Calu3 (cell line): ENCODE results near the gene NDST1. TPM values are rescaled to one million over a fixed set of nuclear protein-coding genes. Genes with fewer than 3 reads are reported as not detected.

ENCODE experiments used
- BruUV-seq: library from RNA; stranded (reverse); fragments of 400-500 nt; replicated peaks from 2 replicates; lab custom pipeline; 2021; lab: Mats Ljungman, UMichigan
- CTCF ChIA-PET: fragments of 300-600 bp; sonication (Branson Sonifier 250); formaldehyde crosslinking; loops from one replicate; lab custom pipeline; 2022; ENCODE audit warnings: antibody characterized with exemption; lab: Charles Lee
- DNase-seq: peaks from one replicate; pipeline ENCODE4 v3.0.0; 2022
- H3K27ac Mint-ChIP-seq: one replicate; pipeline ENCODE4 v1.8.0; 2022; ENCODE audit warnings: mixed read lengths; ENCODE audit not compliant: unreplicated experiment
- H3K27me3 Mint-ChIP-seq: one replicate; pipeline ENCODE4 v1.8.0; 2022; ENCODE audit warnings: mixed read lengths; ENCODE audit not compliant: unreplicated experiment
- H3K36me3 Mint-ChIP-seq: one replicate; pipeline ENCODE4 v1.8.0; 2022; ENCODE audit warnings: mild to moderate bottlenecking, moderate library complexity, mixed read lengths; ENCODE audit not compliant: insufficient read depth, unreplicated experiment
- H3K4me1 Mint-ChIP-seq: one replicate; pipeline ENCODE4 v1.8.0; 2022; ENCODE audit warnings: mild to moderate bottlenecking, low read depth, mixed read lengths; ENCODE audit not compliant: unreplicated experiment
- H3K4me3 Mint-ChIP-seq: one replicate; pipeline ENCODE4 v1.8.0; 2022; ENCODE audit warnings: mild to moderate bottlenecking, low read depth, moderate library complexity, mixed read lengths; ENCODE audit not compliant: unreplicated experiment
- H3K9me3 Mint-ChIP-seq: one replicate; pipeline ENCODE4 v1.8.0; 2022; ENCODE audit warnings: low read depth, mixed read lengths; ENCODE audit not compliant: unreplicated experiment
- intact Hi-C: fragments of 100-400 bp; cut with micrococcal nuclease; formaldehyde crosslinking; loops from one replicate; pipeline ENCODE4 v1.10.0; 2022; ENCODE audit not compliant: unreplicated experiment
- total RNA-seq: library from RNA; stranded (reverse); gene quantifications from 2 replicates; pipeline ENCODE4 v1.2.3, GENCODE V29; 2022
- TF ChIP-seq, protein P1 (sequence below): fragments of 200-600 bp; IDR thresholded peaks from one replicate; pipeline ENCODE4 v1.8.0; 2022; ENCODE audit warnings: antibody characterized with exemption; ENCODE audit not compliant: unreplicated experiment

Gene NDST1
- total RNA-seq, 1 experiment from 2014 or later: 72.6 TPM

DNA sequence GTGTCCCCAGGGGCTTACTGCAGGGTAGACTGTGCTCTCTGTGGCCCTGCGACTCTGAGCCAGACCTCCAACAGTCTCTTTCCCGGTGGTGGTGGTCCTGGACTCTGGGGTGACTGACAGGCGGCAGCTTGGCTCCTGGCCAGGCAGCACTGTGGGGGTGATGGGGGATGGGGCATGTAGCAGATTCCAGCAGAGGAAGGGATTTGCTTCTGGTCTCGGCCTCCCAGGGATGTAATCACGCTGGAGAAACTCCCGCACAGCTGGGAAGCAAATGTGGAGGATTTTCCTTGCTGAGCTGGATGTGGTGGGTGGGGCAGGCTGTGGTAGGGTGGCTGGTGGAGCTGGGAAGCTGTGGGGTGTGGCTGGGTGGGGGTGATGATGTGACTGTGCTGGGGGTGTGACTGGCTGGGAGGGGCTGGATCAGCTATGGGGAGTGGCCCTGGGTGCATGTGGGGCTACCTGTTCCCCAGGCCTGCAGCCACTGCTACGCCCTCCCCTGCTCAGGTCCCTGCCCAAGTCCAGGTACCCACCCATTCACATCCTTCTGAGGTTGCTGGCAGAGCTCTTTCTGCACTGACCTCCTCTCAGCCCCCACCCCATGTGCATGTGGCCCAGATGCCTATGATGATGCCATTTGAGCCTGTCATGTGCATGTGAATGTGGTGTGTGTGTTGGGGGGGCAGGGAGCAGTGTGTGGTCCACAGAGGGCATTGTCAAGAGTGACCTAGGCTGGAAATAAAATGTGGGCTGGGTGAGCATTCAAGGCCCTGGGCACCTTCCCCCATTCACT, 3.8 kb downstream of the NDST1 start:
- H3K27ac Mint-ChIP-seq: peak overlapping the region; percentile 44
- CTCF ChIA-PET: interaction anchor here (0.6 to 1.5 kb wide), 4 partner anchors 13 to 189 kb away, joined by 3 to 5 read pairs (median 3); partner anchors contain the start of gene RBM22
- peak; percentile 80 for DNase-seq

GRCh38 chr5:150512368-150512747, 4.4 kb downstream of the NDST1 start:
- Mint-ChIP-seq H3K4me3 (peak overlapping the region; percentile 39), H3K9me3 (no peaks in the 10 kb centered on the region), H3K27me3 (no peaks in the 10 kb centered on the region), H3K36me3 (peaks cover 26% of the 10 kb centered on the region), H3K4me1 (peaks cover 75% of the 10 kb centered on the region), H3K27ac (peak overlapping the region; percentile 44)
- BruUV-seq: no TSS peak
- CTCF ChIA-PET: interaction anchor here (0.9 to 1.5 kb wide), 2 partner anchors 14 to 62 kb away, joined by 3 to 5 read pairs; no protein-coding TSS in a partner anchor
- intact Hi-C loops: no loop called here
- DNase-seq: no peak
- TF ChIP-seq, protein P1, sequence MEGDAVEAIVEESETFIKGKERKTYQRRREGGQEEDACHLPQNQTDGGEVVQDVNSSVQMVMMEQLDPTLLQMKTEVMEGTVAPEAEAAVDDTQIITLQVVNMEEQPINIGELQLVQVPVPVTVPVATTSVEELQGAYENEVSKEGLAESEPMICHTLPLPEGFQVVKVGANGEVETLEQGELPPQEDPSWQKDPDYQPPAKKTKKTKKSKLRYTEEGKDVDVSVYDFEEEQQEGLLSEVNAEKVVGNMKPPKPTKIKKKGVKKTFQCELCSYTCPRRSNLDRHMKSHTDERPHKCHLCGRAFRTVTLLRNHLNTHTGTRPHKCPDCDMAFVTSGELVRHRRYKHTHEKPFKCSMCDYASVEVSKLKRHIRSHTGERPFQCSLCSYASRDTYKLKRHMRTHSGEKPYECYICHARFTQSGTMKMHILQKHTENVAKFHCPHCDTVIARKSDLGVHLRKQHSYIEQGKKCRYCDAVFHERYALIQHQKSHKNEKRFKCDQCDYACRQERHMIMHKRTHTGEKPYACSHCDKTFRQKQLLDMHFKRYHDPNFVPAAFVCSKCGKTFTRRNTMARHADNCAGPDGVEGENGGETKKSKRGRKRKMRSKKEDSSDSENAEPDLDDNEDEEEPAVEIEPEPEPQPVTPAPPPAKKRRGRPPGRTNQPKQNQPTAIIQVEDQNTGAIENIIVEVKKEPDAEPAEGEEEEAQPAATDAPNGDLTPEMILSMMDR: no peak

More for the DNA sequence above, 3.8 kb downstream of the NDST1 start:
- H3K4me3 Mint-ChIP-seq: peak overlapping the region; percentile 39
- peaks cover 26% of the 10 kb centered on the region for H3K36me3 Mint-ChIP-seq
- H3K9me3 Mint-ChIP-seq: no peaks in the 10 kb centered on the region
- TF ChIP-seq, protein P1: no peak
- intact Hi-C loops: no loop called here
- no TSS peak for BruUV-seq
- H3K27me3 Mint-ChIP-seq: no peaks in the 10 kb centered on the region
- peaks cover 77% of the 10 kb centered on the region for H3K4me1 Mint-ChIP-seq

DNA sequence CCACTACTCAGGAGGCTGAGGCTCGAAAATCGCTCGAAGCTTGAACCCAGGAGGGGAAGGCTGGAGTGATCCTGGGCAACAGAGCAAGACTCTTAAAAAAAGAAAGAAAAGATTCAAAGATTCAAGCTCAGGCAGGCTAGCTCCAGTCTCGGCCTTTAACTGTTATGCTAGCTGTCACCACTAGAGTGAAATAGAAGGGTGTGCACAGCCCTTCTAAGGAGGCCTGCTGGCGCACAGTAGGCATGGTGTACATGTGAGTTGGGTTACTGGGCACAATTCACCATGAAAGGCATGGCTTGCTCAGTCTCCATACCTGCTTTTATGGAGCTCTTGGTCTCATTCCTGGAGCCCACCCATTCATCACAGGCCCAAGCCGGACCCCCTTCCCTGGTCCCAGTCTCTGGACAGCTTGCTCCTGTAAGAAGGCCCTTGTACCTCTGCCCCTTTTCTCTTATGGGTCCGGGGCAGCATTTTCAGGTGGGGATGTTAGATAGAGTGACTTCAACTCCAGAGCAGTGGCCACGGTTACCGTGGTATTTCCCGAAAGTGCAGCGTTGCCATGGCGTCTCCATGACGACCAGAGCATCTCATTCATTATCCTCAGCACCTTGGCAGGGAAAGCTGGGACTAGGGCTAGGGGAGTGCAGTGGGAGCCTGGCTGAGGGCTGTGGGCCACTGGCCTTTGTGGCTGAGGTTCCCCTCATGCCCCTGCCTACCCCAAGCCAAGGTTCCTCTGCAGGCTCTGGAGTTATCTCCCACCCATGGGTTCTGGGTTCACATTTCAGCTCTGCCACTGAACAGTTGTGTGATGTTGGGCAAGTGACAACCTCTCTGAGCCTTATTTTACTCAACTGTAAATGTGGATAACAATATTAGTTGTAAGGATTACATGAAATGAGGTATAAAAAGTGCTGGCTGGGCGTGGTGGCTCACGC, 5.7 kb downstream of the NDST1 start:
- H3K36me3 Mint-ChIP-seq: peaks cover 30% of the 10 kb centered on the region
- intact Hi-C loops: no loop called here
- TF ChIP-seq, protein P1: no peak
- no peak overlapping the region for H3K27ac Mint-ChIP-seq
- CTCF ChIA-PET: interaction anchor here (0.5 to 2.6 kb wide), 2 partner anchors 16 to 54 kb away, joined by 6 to 7 read pairs; no protein-coding TSS in a partner anchor
- DNase-seq: no peak
- peaks cover 77% of the 10 kb centered on the region for H3K4me1 Mint-ChIP-seq
- no peaks in the 10 kb centered on the region for H3K27me3 Mint-ChIP-seq
- no peak overlapping the region for H3K4me3 Mint-ChIP-seq
- H3K9me3 Mint-ChIP-seq: no peaks in the 10 kb centered on the region
- no TSS peak for BruUV-seq

GRCh38 chr5:150514708-150515211, 6.8 kb downstream of the NDST1 start:
- BruUV-seq: no TSS peak
- peaks cover 77% of the 10 kb centered on the region for H3K4me1 Mint-ChIP-seq
- H3K36me3 Mint-ChIP-seq: peaks cover 35% of the 10 kb centered on the region
- DNase-seq: peak; percentile 83
- H3K27me3 Mint-ChIP-seq: no peaks in the 10 kb centered on the region
- intact Hi-C loops: loop anchor here (5.0 kb wide), 1 partner anchor 42 kb away; no protein-coding TSS in a partner anchor
- TF ChIP-seq, protein P1: no peak
- H3K27ac Mint-ChIP-seq: peak overlapping the region; percentile 9
- no peaks in the 10 kb centered on the region for H3K9me3 Mint-ChIP-seq
- peak overlapping the region; percentile 14 for H3K4me3 Mint-ChIP-seq
- CTCF ChIA-PET: interaction anchor here (0.5 to 2.6 kb wide), 4 partner anchors 31 to 56 kb away, joined by 3 to 7 read pairs (median 4); no protein-coding TSS in a partner anchor
